B cell (primary cell): ENCODE measurements around the gene CNTNAP2. TPM values are rescaled to one million over a fixed set of nuclear protein-coding genes. Genes with fewer than 3 reads are reported as not detected.

Experiments used
- ATAC-seq: fragments of 200-7000 bp; cut with Tn5 transposase; one replicate; pipeline ENCODE4 v1.10.0; 2021; ENCODE audit warnings: low read depth, mild to moderate bottlenecking, moderate number of reproducible peaks, moderate library complexity
- CTCF ChIA-PET: fragments of 350-600 bp; sonication (Branson Sonifier 250); formaldehyde crosslinking; loops from one replicate; lab custom pipeline; 2021; ENCODE audit warnings: antibody characterized with exemption, inconsistent platforms; lab: Charles Lee
- POLR2A ChIA-PET: fragments of 350-600 bp; sonication (Branson Sonifier 250); formaldehyde crosslinking; loops from one replicate; lab custom pipeline; 2021; ENCODE audit warnings: antibody characterized with exemption; lab: Charles Lee
- DNase-seq: peaks from one replicate; pipeline ENCODE4 v3.0.0; 2013
- H2AFZ ChIP-seq: 2 replicates; pipeline ENCODE4 v1.6.1; 2012; ENCODE audit warnings: mild to moderate bottlenecking, low read depth, low read length; ENCODE audit not compliant: insufficient read depth, poor library complexity, severe bottlenecking
- H3K27ac ChIP-seq, 2 donors: 1 replicate in 1 of 2; 2 replicates in 1 of 2; pipeline ENCODE4 v1.5.1; 2012 to 2013; ENCODE audit warnings: low read length in 2 of 2, mild to moderate bottlenecking in 2 of 2, moderate library complexity in 1 of 2
- H3K27me3 ChIP-seq, 4 experiments: fragments of 200-600 bp in 1 of 4; sonication (generic) in 1 of 4; replicated peaks in 1 of 4; 1 replicate in 2 of 4; 2 replicates in 2 of 4; pipeline versions ENCODE4 v1.6.1 to v1.7.0; 2013 to 2016; ENCODE audit warnings: low read length in 3 of 4, mild to moderate bottlenecking in 2 of 4, mixed read lengths in 1 of 4, moderate library complexity in 1 of 4; ENCODE audit not compliant: insufficient read depth in 4 of 4, control insufficient read depth in 3 of 4; ENCODE audit errors: control extremely low read depth in 1 of 4
- H3K36me3 ChIP-seq, 2 experiments: replicated peaks in 1 of 2; 1 replicate in 1 of 2; 2 replicates in 1 of 2; pipeline versions ENCODE4 v1.6.1 to v1.7.1; 2013; ENCODE audit warnings: low read length in 1 of 2; ENCODE audit not compliant: insufficient read depth in 2 of 2, control insufficient read depth in 1 of 2; ENCODE audit errors: control extremely low read depth in 1 of 2, extremely low read depth in 1 of 2
- H3K4me1 ChIP-seq, 2 donors: fragments of 200-600 bp in 1 of 2; sonication (generic) in 1 of 2; 1 replicate in 1 of 2; 2 replicates in 1 of 2; pipeline versions ENCODE4 v1.5.1 to v1.6.1; 2013 to 2017; ENCODE audit warnings: low read length in 2 of 2; ENCODE audit not compliant: control insufficient read depth in 2 of 2, insufficient read depth in 2 of 2
- H3K4me2 ChIP-seq: replicated peaks from 2 replicates; pipeline ENCODE3; 2012; ENCODE audit warnings: mild to moderate bottlenecking, low read depth, low read length; ENCODE audit not compliant: poor library complexity, severe bottlenecking
- H3K4me3 ChIP-seq, 5 experiments: fragments of 200-600 bp in 1 of 5; sonication (generic) in 1 of 5; 1 replicate in 3 of 5; 2 replicates in 2 of 5; pipeline versions ENCODE4 v1.5.1 to v1.7.0; 2011 to 2016; ENCODE audit warnings: low read length in 4 of 5, mild to moderate bottlenecking in 4 of 5, low read depth in 2 of 5, control low read depth in 1 of 5, moderate library complexity in 1 of 5; ENCODE audit not compliant: insufficient read depth in 1 of 5; ENCODE audit errors: control extremely low read depth in 1 of 5, extremely low read depth in 1 of 5
- H3K79me2 ChIP-seq: fragments of 200-600 bp; sonication (generic); one replicate; pipeline ENCODE4 v1.6.0; 2016; ENCODE audit warnings: low read length; ENCODE audit not compliant: control insufficient read depth, insufficient read depth
- H3K9ac ChIP-seq: fragments of 200-600 bp; sonication (generic); 2 replicates; pipeline ENCODE4 v1.6.1; 2017; ENCODE audit warnings: mild to moderate bottlenecking, low read length, moderate library complexity
- H3K9me3 ChIP-seq, 3 donors: one replicate each; pipeline versions ENCODE4 v1.6.1 to v1.7.1; 2013; ENCODE audit warnings: low read length in 2 of 3; ENCODE audit not compliant: control insufficient read depth in 2 of 3, insufficient read depth in 1 of 3; ENCODE audit errors: control extremely low read depth in 1 of 3
- H4K20me1 ChIP-seq: 2 replicates; pipeline ENCODE4 v1.6.0; 2012; ENCODE audit warnings: mild to moderate bottlenecking, low read length; ENCODE audit not compliant: insufficient read depth, control insufficient read depth, poor library complexity, severe bottlenecking
- H3K27ac Mint-ChIP-seq: one replicate; pipeline ENCODE4 v1.8.0; 2021; ENCODE audit warnings: mixed read lengths
- H3K27me3 Mint-ChIP-seq: one replicate; pipeline ENCODE4 v1.8.0; 2021; ENCODE audit warnings: mixed read lengths
- H3K4me1 Mint-ChIP-seq: one replicate; pipeline ENCODE4 v1.8.0; 2021; ENCODE audit warnings: mixed read lengths
- H3K4me3 Mint-ChIP-seq: one replicate; pipeline ENCODE4 v1.8.0; 2021; ENCODE audit warnings: mixed read lengths
- H3K9me3 Mint-ChIP-seq: one replicate; pipeline ENCODE4 v1.8.0; 2022; ENCODE audit warnings: mixed read lengths; ENCODE audit not compliant: insufficient read depth
- EZH2 ChIP-seq: IDR thresholded peaks from 2 replicates; pipeline ENCODE4 v1.6.1; 2012; ENCODE audit warnings: borderline replicate concordance, low read depth, mild to moderate bottlenecking, moderate library complexity, low read length; ENCODE audit not compliant: insufficient read depth, poor library complexity, severe bottlenecking
- WGBS: methylation state at CpG from one replicate; pipeline ENCODE4 v1.1.5; 2013; ENCODE audit warnings: missing lambda C conversion rate; ENCODE audit not compliant: insufficient coverage; 5-methylcytosine and 5-hydroxymethylcytosine counted together
- intact Hi-C: fragments of 100-400 bp; cut with micrococcal nuclease; formaldehyde crosslinking; loops from one replicate; pipeline ENCODE4 v1.10.0; 2022
- polyA plus RNA-seq: library from polyadenylated mRNA; depleted of rRNA; stranded (reverse); fragments of >200 nt; gene quantifications from 2 replicates; pipeline ENCODE4 v1.2.3, GENCODE V29; 2012
- total RNA-seq, 2 donors: library from RNA; stranded (reverse); fragments of 120-200 nt in 1 of 2; gene quantifications; 1 replicate in 1 of 2; 2 replicates in 1 of 2; pipeline versions ENCODE4 v1.2.3 to v1.2.4, GENCODE V29; 2013 to 2022
- TF ChIP-seq, protein P1 (sequence below): fragments of 200-600 bp; IDR thresholded peaks from one replicate; pipeline ENCODE4 v1.8.0; 2022; ENCODE audit warnings: antibody characterized with exemption, mild to moderate bottlenecking

CNTNAP2 gene
- total and polyA plus RNA-seq, 2 donors (not counting 1 experiment from before 2014, with no cell fraction given) = 7.4 to 16.6 TPM

DNA sequence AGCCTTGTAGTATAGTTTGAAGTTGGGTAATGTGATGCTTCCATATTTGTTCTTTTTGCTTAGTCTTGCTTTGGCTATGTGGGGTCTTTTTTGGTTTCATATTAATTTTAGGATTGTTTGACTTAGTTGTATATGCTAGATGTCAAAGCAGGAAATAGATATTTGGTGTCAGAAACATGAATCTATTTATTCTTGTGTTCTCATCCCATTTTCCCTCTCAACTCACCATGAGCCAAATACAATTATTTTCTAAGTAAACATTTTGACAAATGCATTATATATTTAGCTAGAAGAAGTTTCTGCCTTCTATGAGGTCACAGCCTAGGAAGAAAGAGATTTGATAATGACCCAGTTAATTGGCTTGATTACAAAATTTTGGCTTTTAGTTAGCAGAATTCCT is 1313.4 kb downstream of the CNTNAP2 start:
- Mint-ChIP-seq H3K9me3 (peaks cover 2% of the 10 kb centered on the region), H3K27ac (no peak overlapping the region), H3K4me3 (no peak overlapping the region), H3K4me1 (no peaks in the 10 kb centered on the region), H3K27me3 (no peaks in the 10 kb centered on the region)
- no peaks in the 10 kb centered on the region for H3K4me1 ChIP-seq
- H3K27ac ChIP-seq = no peak overlapping the region
- TF ChIP-seq EZH2 = no peak
- TF ChIP-seq, protein P1, sequence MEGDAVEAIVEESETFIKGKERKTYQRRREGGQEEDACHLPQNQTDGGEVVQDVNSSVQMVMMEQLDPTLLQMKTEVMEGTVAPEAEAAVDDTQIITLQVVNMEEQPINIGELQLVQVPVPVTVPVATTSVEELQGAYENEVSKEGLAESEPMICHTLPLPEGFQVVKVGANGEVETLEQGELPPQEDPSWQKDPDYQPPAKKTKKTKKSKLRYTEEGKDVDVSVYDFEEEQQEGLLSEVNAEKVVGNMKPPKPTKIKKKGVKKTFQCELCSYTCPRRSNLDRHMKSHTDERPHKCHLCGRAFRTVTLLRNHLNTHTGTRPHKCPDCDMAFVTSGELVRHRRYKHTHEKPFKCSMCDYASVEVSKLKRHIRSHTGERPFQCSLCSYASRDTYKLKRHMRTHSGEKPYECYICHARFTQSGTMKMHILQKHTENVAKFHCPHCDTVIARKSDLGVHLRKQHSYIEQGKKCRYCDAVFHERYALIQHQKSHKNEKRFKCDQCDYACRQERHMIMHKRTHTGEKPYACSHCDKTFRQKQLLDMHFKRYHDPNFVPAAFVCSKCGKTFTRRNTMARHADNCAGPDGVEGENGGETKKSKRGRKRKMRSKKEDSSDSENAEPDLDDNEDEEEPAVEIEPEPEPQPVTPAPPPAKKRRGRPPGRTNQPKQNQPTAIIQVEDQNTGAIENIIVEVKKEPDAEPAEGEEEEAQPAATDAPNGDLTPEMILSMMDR = no peak
- no peaks in the 10 kb centered on the region for H3K36me3 ChIP-seq
- DNase-seq = no peak
- H3K9me3 ChIP-seq = peaks cover 0 to 4% (median 0%) of the 10 kb centered on the region in 3 donors
- H3K4me3 ChIP-seq = no peak overlapping the region
- no peak for ATAC-seq
- no peak overlapping the region for H3K9ac ChIP-seq
- H2AFZ ChIP-seq = no peak overlapping the region
- ChIA-PET POLR2A (no interaction called here), CTCF (no interaction called here)
- H4K20me1 ChIP-seq = no peaks in the 10 kb centered on the region
- no peak overlapping the region for H3K4me2 ChIP-seq
- H3K27me3 ChIP-seq = no peaks in the 10 kb centered on the region
- no peaks in the 10 kb centered on the region for H3K79me2 ChIP-seq
- intact Hi-C loops = no loop called here

GRCh38 chr7:147432079-147432478 is 1315.5 kb downstream of the CNTNAP2 start:
- H3K9ac ChIP-seq = no peak overlapping the region
- DNase-seq (no peak), ATAC-seq (no peak)
- CTCF ChIA-PET = no interaction called here
- H3K9me3 ChIP-seq = peaks cover 0 to 4% (median 0%) of the 10 kb centered on the region in 3 donors
- TF ChIP-seq, protein P1 = no peak
- H3K4me3 ChIP-seq = no peak overlapping the region
- H3K27me3 ChIP-seq = no peaks in the 10 kb centered on the region
- H3K4me2 ChIP-seq = no peak overlapping the region
- Mint-ChIP-seq H3K4me3 (no peak overlapping the region), H3K4me1 (no peaks in the 10 kb centered on the region), H3K27me3 (no peaks in the 10 kb centered on the region), H3K27ac (no peak overlapping the region), H3K9me3 (peaks cover 2% of the 10 kb centered on the region)
- no peaks in the 10 kb centered on the region for H4K20me1 ChIP-seq
- H3K36me3 ChIP-seq = no peaks in the 10 kb centered on the region
- intact Hi-C loops = no loop called here
- no peaks in the 10 kb centered on the region for H3K4me1 ChIP-seq
- WGBS = no CpG with 5 or more reads among the region's 2 CpGs
- no peak overlapping the region for H2AFZ ChIP-seq
- no peaks in the 10 kb centered on the region for H3K79me2 ChIP-seq
- H3K27ac ChIP-seq = no peak overlapping the region
- POLR2A ChIA-PET = no interaction called here
